HG02884 (cell line): Measurements from ENCODE around the gene HEXD.
"Not testable (repeated sequence)": the region's sequence is repeated elsewhere in the genome, so short reads cannot be mapped to it uniquely, and the experiment has no call there.

Experiments used
- ATAC-seq: cut with Tn5 transposase; IDR thresholded peaks from one replicate; pipeline ENCODE4 v1.9.1; 2021; ENCODE audit warnings: mild to moderate bottlenecking, moderate library complexity; ENCODE audit not compliant: unreplicated experiment

Gene HEXD

GRCh38 chr17:82394278-82394677, 23.9 kb upstream of the HEXD start:
- no peak for ATAC-seq

DNA sequence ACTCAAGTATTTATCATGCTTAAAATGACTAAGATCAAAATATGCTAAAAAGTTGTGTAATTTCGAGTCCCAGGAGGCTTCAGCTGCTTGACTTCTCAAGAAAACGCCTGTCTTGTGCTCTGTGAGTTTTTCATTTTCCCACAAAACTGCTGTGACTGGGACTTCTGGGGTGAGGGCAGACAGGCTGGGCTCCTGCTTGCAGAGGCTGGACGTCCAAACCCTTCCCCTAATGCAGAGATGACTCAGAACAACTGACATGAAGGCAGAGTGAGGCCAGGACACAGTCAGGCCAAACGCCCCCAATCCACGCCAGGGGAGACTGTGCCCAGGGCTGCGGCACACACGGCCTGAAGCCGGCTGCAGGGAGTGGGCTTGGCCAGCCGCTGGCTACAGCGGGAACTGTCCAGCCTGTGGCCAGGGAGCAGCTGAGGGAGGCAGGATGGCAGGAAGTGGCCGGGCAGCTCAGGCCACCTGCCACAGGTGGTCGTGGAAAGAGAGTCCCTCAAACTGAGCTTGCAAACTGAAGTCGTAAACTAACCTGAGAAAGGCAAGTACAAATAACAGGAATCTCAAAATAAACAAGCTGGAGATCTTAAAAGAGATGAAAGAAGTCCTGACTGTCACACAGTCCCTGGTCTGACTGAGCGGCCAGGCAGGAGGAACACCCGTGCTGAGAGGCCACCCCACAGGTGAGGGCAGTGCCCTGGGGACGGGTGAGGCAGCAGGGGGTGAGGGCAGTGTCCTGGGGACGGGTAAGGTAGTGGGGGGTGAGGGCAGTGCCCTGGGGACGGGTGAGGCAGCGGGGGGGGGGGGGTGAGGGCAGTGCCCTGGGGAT, 21.3 kb upstream of the HEXD start:
- ATAC-seq, result no peak

DNA sequence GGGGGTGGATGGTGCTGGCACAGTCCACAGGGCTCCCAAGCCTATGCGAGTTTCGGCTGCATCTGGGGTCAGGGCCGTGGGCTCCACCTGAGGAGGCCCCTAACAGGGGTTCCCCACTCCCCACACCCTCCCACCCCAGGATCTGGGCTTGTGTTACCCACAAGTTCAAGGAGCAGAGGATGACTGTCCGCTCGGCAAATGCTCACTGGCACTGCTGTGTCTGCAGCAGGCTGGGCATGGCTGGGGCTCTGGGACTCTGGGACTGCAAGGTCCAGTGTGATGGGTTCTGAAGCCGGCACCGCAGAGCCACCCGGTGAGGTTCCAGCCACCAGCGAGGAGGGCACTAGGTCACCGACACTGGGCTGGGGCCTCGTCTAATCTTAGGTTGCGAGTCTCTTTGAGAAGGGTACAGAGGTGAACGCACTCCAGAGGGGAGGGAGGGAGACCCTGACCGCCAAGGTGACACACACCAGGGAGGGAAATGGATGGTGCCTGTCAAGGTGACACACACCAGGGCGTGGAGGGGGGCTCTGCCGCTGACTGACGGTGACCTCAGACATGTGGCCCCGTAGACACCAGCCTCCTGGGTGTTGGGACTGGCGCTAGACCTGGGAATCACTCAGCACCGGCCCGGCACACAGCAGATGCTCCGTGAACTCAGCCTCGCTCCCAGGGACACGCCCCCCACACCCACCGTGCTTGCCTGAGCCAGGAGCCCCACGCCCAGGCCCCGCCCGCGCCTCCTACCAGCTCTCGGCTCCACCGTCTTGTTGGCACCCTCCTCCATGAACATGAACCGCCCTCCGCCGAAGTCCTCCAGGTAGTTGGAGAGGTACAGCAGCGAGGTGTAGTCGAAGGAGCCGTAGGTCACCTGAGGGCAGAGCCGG, 20.5 kb upstream of the HEXD start:
- no peak for ATAC-seq

DNA sequence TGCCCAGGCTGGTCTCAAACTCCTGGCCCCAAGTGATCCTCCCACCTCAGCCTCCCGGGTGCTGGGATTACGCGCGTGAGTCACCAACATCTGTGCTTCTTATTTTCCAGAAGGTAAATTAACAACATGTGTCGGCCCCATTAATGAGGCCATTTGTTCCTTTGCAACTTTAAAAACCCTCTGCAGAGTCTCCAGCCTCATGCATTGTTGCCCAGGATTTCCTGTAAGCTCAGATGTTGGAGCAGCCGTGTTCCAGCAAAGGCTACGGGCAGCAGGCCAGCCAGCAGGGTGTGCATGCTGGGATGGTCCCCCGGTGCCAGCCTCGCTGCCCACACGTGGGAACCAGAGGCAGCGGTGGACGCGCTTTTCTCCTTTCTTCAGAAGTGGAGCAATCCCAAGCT, 19.1 kb upstream of the HEXD start:
- no peak for ATAC-seq

GRCh38 chr17:82399601-82400101, 18.5 kb upstream of the HEXD start:
- no peak for ATAC-seq

DNA sequence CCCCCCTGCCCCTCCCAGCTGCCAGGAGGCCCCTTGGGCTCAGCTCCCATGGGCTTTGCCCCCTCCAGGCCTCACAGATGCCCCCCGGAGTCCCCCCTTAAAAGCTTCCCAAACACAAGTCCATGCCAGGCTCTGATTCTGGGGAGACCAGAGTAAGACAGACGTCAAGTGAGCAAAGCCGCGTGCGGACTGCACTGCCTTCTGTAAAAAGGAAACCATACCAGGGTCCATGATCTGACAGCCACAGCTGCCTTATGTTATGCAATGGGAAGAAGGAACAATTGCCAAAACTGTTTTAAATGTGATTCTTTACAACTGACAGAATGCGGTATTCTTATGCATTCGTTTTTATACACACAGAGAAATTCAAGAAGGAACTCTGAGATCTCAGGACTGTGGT, 17.9 kb upstream of the HEXD start:
- no peak for ATAC-seq

GRCh38 chr17:82400830-82401229, 17.3 kb upstream of the HEXD start:
- no peak for ATAC-seq

DNA sequence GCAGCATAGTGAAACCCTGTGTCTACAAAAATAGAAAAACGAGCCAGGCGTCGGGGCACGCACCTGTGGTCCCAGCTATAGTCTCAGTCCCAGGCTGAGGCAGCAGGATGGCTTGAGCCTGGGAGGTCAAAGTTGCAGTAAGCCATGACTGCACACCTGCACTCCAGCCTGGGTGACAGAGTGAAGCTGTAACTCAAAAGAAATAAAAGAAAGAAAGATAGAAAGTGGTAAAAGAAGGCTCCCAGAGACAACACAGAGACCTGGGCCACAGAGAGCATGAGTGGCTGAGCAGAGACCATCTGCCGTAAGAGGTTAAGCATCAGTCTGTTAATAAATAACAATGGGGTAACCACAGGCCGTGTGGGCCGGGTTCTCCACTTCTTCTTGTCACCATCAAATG, 15.3 kb upstream of the HEXD start:
- no peak for ATAC-seq

DNA sequence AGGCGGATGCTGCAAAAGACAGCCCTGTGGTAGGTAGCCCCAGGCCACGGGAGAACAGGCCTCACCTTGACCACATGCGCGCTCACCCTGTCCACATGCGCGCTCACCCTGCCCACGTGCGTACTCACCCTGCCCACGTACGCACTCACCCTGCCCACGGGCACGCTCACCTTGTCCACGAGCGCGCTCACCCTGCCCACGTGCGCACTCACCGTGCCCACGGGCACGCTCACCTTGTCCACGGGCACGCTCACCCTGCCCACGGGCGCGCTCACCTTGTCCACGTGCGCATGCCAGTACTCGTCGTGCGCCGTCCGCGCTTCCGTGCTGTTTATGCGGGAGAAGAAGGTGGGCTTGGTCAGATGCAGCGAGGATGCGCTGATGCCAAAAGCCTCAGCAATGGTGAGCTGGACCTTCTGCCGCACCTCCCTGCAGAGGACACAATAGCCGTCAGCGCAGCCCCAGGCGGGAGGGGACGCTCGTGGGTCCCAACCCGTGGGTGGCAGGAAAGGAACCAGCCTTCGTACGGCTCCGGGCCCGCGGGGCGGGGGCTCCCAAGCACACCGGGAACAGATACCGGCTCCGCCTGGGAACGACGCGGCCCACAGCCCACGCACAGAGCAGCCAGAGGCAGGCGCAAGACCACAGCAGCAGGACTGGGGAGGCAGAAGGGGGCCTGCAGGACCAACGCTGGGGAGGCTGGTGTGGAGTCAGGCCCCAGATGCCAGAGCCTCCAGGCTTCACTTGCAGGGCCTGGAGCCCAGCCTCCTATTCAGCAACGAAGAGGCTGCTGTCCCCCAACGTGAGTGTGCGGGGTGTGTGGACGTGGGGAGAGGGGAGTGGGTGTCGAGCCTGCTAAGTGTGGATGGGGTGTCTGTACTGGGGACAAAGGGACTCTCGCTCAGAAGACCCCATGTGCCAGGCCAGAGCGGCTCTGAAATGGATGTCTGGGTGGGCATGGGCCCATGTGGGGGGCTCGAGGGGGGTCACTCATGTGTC, 14.2 kb upstream of the HEXD start:
- no peak for ATAC-seq

GRCh38 chr17:82405051-82405450, 13.1 kb upstream of the HEXD start:
- ATAC-seq, result no peak

- no peak for ATAC-seq
Observed at GRCh38 chr17:82406131-82406671, 11.9 kb upstream of the HEXD start.

DNA sequence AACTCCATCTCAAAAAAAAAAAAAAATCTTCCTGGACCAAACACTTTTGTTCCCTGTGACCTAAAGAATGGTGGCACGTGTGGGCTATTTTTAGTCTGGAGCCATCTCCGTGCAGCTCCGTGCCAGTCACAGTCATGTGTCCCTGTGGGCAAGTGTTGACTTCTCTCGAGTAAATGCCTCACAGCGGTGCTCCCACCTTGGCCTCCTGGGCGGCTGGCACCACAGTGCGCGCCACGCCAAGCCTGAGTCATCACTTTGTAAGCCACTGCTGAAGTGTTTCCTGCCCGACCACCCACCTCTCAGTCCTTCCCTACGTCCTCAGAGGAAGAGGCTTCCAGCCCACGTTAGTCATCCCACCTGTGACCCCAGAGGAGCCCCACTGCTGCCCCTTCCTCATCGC, 10.9 kb upstream of the HEXD start:
- ATAC-seq, result no peak

DNA sequence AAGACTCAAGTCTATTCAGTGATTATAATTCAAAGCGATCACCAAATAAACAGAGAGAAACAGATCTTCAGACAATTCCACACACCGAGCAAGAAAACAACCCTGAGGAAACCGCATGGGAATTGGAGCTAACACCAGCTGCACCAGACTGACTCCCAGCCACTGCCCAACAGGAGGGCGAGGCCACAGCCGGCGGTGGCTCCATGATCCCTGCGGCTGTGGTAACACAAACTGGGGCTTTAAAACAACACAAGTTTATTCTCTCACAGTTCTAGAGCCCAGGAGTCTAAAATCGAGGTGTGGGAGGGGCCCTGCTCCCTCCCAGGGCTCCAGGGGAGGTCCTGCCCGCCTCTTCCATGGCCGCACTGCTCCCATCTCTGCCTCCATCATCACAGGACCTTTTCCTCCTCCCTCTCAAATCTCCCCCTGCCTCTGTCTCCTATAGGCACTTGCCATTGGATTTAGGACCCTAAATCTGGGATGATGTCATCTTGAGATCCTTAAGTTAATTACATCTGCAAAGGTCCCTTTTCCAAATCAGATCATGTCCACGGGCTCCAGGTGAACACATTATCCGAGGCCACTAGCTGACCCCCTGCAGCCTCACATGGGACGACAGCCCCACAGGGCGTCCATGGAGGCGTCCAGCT, 9.7 kb upstream of the HEXD start:
- ATAC-seq, result no peak

DNA sequence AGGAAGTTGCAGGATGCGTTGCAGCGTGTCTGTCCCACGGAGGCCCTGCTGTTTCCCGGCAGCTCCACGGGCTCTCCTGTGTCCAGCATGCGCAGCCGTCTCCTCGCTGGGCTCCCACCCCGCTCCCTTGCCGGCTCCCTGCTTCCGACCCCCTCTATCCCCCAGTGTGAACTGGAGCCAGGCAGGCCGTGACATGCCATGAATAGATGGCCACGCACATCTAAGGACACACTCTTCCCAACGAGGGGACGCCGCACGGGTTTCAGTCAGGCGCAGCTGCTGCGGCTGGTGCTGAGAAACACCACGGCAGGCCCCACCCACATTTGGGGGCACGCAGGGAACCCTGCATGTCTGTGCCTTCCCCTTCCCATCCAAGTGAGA, 9.2 kb upstream of the HEXD start:
- ATAC-seq, result no peak

DNA sequence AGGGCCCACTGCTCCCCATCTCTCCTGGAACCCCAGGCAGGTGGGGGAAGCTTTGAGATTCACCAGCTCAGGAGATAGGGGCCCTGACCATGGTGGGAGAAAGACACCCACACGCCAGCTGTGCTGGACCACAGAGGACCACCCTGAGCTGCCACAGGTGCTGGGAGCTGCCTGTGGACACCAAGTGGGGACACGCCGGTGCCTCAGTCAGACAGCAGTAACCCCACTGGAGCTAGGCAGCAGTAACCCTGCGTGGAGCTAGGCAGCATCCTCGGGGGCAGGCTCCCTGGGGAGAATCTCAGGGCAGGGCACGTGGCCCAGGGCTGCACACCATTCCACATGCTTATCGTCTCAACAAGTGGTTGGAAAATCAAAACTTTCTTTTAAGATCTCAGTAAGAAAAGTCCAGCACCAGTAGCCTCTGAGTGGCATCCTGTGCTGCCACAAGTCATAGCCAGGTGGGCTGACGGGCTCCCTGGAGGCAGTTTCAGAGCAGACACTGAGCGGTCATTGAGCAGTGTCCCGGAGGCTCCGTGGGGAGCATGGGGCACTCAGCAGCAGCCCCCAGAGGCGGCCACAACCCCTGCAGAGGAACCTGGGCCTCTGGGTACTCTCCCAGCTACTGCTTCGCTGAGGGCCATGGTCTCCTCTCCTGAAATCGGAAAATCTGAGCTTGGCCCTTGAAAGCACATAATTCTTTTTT, 8.0 kb upstream of the HEXD start:
- ATAC-seq, result no peak

GRCh38 chr17:82411396-82412053, 6.6 kb upstream of the HEXD start:
- no peak for ATAC-seq

DNA sequence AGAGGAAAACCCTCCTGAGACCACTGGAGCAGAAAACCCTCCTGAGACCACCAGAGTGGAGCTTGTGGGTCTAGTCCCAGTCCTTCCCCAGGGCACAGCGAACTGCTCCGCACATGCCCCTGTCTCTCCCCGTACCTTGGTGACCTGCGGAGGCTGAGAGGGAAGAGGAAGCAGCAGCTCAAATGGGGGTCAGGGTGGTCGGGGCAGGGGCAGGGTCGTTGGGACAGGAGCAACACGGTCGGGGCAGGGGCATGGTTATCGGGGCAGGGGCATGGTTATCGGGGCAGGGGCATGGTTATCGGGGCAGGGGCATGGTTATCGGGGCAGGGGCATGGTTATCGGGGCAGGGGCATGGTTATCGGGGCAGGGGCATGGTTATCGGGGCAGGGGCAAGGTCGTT, 6.1 kb upstream of the HEXD start:
- not testable (repeated sequence) for ATAC-seq

GRCh38 chr17:82412535-82413520, 5.3 kb upstream of the HEXD start:
- ATAC-seq, result no peak
